ENCODE data around the gene SLC32A1.

- TF ChIP-seq EZH2 (IDR thresholded peaks at IDR 0.05; ENCODE audit: low read length, missing control alignments) (no peak), CTCF (conservative IDR thresholded peaks at IDR 0.05 in 1 of 2, IDR thresholded peaks at IDR 0.05 in 1 of 2; ENCODE audit: low read depth in 1 of 2, low read length in 2 of 2) (no peak)
These were observed 41.8 kb downstream of the SLC32A1 start for GRCh38 chr20:38766071-38766470.

All from fibroblast of lung (primary cell).